Subcutaneous adipose tissue (tissue), 4 donors: Measurements from ENCODE around the gene TMEM11. TPM values are rescaled to one million over a fixed set of nuclear protein-coding genes. Genes with fewer than 3 reads are reported as not detected.

Experiments
- total RNA-seq, 4 donors: library from RNA; depleted of rRNA; stranded (reverse); fragments of >200 nt; gene quantifications; one replicate each; pipeline ENCODE4 v1.1.0, GENCODE V29; 2016
- TF ChIP-seq, protein P1 (sequence below): fragments of 450-650 bp; IDR thresholded peaks from one replicate; pipeline ENCODE4 v1.5.1; 2016; ENCODE audit warnings: low read depth, mild to moderate bottlenecking, control low read depth, antibody characterized with exemption, moderate library complexity

The TMEM11 gene
- total RNA-seq, 4 donors from 2014 or later, result 22.0 to 30.1 (median 26.4) TPM

DNA sequence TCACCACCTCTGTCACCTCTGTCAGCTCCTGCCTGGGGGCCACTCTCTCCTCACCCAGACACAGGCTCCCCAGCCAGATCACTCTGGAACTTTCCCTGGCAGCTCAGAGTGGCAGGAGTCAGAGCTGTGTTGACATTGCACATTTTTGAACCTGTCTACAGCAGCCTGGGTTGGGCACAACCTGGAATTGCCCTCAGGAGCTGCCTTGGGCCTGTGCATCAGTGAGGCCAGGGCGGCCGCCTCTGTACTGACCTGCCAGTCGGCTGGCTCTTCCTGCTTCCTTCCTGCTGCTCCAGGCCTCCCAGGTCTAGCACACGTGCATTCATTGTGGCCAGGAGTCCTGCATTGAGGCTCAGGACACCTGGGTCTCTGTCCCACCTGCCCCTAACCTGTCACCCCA is 14.2 kb upstream of the TMEM11 start:
- TF ChIP-seq, protein P1, sequence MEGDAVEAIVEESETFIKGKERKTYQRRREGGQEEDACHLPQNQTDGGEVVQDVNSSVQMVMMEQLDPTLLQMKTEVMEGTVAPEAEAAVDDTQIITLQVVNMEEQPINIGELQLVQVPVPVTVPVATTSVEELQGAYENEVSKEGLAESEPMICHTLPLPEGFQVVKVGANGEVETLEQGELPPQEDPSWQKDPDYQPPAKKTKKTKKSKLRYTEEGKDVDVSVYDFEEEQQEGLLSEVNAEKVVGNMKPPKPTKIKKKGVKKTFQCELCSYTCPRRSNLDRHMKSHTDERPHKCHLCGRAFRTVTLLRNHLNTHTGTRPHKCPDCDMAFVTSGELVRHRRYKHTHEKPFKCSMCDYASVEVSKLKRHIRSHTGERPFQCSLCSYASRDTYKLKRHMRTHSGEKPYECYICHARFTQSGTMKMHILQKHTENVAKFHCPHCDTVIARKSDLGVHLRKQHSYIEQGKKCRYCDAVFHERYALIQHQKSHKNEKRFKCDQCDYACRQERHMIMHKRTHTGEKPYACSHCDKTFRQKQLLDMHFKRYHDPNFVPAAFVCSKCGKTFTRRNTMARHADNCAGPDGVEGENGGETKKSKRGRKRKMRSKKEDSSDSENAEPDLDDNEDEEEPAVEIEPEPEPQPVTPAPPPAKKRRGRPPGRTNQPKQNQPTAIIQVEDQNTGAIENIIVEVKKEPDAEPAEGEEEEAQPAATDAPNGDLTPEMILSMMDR, result no peak

DNA sequence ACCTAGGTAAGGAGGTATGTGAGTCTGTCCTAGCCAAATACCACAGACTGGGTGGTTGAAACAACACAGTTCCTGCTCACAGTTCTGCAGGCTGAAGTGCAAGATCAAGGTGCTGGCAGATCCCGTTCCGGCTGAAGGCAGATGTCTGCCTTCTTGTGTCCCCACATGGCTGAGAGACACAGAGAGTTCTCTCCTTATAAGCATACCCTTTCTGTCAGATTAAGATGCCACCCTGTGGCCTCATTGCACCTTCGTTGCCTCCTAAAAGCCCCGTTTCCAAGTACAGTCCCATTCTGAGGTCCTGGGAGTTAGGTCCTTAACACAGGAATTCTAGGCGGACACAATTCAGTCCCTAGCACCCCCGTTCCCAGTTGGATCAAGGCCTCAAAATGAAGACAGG is 9.1 kb upstream of the TMEM11 start:
- TF ChIP-seq, protein P1, result no peak

DNA sequence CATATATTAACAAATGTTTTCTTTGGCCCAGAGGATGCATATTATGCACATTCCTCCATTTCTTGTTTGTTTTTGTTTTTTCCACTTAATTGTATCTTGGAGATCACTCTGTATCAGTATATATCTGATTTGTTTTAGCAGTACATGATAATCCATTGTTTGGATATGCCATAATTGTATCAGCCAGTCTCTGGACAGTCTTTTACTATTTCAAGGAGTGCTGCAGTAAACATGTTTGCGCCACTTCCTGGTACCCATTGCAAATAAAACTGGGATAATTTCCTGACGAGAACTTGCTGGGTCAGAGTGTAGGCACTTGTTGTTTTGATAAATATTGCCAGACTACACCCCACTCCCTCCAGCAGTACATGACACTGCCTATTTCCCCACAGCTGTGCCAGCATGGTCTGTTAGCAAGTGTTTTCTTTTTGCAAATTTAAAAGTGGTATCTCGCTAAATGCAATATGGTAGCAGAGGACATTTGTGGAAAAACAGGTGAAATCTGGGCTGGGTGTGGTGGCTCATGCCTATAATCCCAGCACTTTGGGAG is 4.9 kb upstream of the TMEM11 start:
- TF ChIP-seq, protein P1, result no peak

DNA sequence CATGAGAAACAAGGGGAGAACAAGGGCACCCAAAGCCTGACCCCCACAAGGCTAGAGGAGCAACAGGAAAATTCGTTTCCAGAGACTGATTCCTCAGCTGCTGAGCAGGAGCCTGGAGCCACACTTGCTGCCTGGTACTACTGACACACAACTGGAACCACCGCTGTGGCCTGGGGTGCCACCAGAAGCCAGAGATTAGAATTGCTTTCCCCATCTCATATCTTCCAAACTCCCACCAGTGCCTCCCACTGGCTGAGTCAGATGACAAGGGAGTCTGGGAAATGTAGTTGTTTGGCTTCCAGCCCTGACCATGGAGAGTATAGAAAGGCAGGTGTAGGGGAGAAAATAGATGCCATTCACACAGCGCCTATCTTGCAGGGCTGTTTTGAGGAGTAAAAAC is 4.1 kb upstream of the TMEM11 start:
- TF ChIP-seq, protein P1, result no peak

DNA sequence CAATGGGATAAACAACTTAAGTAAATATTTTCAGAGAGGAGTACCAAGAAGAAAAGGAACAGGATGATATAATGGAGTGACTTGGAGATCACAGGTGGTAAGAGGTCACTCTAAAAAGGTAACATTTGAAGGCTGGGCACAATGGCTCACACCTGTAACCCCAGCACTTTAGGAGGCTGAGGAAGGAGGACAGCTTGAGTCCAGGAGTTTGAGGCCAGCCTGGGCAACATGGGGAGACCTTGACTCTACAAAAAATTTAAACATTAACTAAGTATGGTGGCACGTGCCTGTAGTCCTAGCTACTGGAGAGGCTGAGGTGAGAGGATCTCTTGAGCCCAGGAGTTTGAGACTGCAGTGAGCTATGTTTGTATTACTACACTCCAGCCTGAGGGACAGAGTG is 3.4 kb upstream of the TMEM11 start:
- TF ChIP-seq, protein P1, result no peak

DNA sequence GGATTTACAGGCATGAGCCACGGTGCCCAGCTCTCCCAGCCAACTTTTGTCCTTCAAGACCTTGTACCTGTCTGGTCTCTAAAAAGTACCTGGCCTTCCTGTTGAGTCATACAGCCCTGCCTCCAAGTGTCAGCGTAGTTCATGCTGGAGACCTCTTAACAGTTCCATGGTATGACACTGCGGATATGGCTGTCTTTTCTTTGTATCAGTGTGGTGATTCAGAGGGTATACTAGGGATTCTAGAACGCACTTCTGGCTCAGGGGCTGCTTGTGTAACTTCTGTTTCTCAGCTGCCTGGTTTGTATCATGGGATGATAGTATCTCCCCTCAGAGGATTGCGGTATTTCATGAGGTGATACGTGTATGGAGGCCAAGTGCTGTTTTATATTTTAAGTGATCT is 2.0 kb upstream of the TMEM11 start:
- TF ChIP-seq, protein P1, result no peak

DNA sequence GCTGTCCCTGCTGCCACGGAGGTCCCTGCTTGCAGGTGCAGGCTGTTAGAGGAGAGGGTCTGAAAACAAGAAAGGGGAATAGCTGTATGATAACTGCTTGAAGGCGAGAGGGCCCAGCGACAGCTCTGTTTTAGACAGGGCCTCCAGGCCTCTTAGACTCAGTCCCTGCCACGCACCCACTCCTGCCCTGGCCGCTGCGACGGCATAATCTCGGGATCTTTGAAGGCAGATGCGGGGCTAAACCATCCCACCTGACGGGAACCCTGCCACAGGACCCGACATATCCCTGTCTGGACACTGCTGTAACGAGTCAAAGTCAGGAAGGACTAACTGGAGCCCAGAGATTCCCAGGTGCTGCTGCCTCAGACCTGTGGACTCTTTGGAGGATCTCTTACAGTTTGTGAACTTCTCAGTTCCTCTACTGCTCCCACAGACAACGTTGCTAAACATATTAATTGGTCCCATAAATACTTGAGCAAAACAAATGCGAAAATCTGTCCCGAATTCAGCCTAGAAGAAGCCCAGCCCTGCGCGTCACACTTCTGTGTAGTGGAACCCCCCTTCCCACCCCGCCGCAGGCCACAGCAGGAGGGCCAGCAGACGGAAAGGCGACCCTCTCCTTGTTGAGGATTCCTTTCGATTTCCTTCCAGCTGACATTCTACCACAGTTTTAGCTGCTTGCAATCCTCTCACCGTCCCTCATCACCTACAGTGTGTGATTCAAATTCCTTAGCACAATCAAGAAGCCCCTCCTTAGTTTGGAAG is 998 bp upstream of the TMEM11 start:
- TF ChIP-seq, protein P1, result no peak
